HepG2 (cell line): ENCODE data around the gene FRMD3. TPM values are rescaled to one million over a fixed set of nuclear protein-coding genes. Genes with fewer than 3 reads are reported as not detected.

Experiments used
- ATAC-seq: fragments of 200-7000 bp; cut with Tn5 transposase; 3 replicates; pipeline ENCODE4 v1.9.1; 2020; ENCODE audit warnings: mild to moderate bottlenecking, moderate library complexity
- BruUV-seq: library from RNA; stranded (reverse); fragments of 400-500 nt; replicated peaks from 2 replicates; lab custom pipeline; 2021; lab: Mats Ljungman, UMichigan
- CTCF ChIA-PET: fragments of 300-600 bp; formaldehyde crosslinking; extraction: SDS; loops from one replicate; lab custom pipeline; 2021; ENCODE audit warnings: low total read pairs, inconsistent platforms, low intra/inter-chr PET ratio; lab: Yijun Ruan, JAX
- POLR2A ChIA-PET: fragments of 350-600 bp; sonication (Branson Sonifier 250); formaldehyde crosslinking; loops from one replicate; lab custom pipeline; 2020; ENCODE audit warnings: antibody characterized with exemption, inconsistent platforms; lab: Yijun Ruan, JAX
- DNase-seq: peaks from one replicate; pipeline ENCODE4 v3.0.0-alpha.2; 2015; ENCODE audit warnings: low spot score
- FAIRE-seq: peaks from 3 replicates; lab custom pipeline; 2011; peaks lifted over from hg19 to GRCh38; lab: Jason Lieb, UNC
- H2AFZ ChIP-seq: one replicate; pipeline ENCODE4 v1.6.1; 2011; ENCODE audit warnings: low read length, inconsistent platforms
- H3K27ac ChIP-seq: fragments of 300-600 bp; 3 replicates; pipeline ENCODE4 v1.8.0; 2011; ENCODE audit warnings: mixed run types, mild to moderate bottlenecking, mixed read lengths, low read length, inconsistent platforms; ENCODE audit not compliant: insufficient read depth; ENCODE audit errors: extremely low read length
- H3K27me3 ChIP-seq, 2 experiments: fragments of 200-600 bp in 1 of 2; 2 replicates in 1 of 2; 3 replicates in 1 of 2; pipeline versions ENCODE4 v1.6.0 to v1.8.0; 2011; ENCODE audit warnings: low read length in 2 of 2, mild to moderate bottlenecking in 2 of 2, moderate library complexity in 2 of 2, inconsistent platforms in 1 of 2; ENCODE audit not compliant: insufficient read depth in 2 of 2, control insufficient read depth in 1 of 2
- H3K36me3 ChIP-seq, 2 experiments: fragments of 200-600 bp in 1 of 2; replicated peaks in 1 of 2; 2 replicates in 1 of 2; 3 replicates in 1 of 2; pipeline versions ENCODE4 v1.5.1 to v1.8.0; 2011; ENCODE audit warnings: low read length in 2 of 2, inconsistent platforms in 1 of 2; ENCODE audit not compliant: insufficient read depth in 2 of 2, control insufficient read depth in 1 of 2
- H3K4me1 ChIP-seq: 2 replicates; pipeline ENCODE4 v1.5.1; 2012; ENCODE audit warnings: low read length, inconsistent platforms; ENCODE audit not compliant: insufficient read depth
- H3K4me2 ChIP-seq: 2 replicates; pipeline ENCODE4 v1.6.0; 2011; ENCODE audit warnings: low read depth, low read length, inconsistent platforms
- H3K4me3 ChIP-seq, 3 experiments: fragments of 200-600 bp in 1 of 3; sonication (generic), shearing (Covaris generic) in 1 of 3; replicated peaks in 1 of 3; 2 replicates each; pipeline ENCODE4 v1.5.1; 2011 to 2016; ENCODE audit warnings: low read length in 3 of 3, inconsistent platforms in 2 of 3, low read depth in 2 of 3, mild to moderate bottlenecking in 2 of 3, control low read depth in 1 of 3, mixed read lengths in 1 of 3; ENCODE audit not compliant: insufficient read depth in 1 of 3
- H3K79me2 ChIP-seq: one replicate; pipeline ENCODE4 v1.6.1; 2011; ENCODE audit warnings: low read length, inconsistent platforms; ENCODE audit not compliant: insufficient read depth
- H3K9ac ChIP-seq: 2 replicates; pipeline ENCODE4 v1.6.0; 2011; ENCODE audit warnings: mild to moderate bottlenecking, low read depth, low read length, inconsistent platforms; ENCODE audit not compliant: insufficient read depth
- H3K9me3 ChIP-seq: 2 replicates; pipeline ENCODE4 v1.5.1; 2012; ENCODE audit warnings: mild to moderate bottlenecking, low read length
- H4K20me1 ChIP-seq: 2 replicates; pipeline ENCODE4 v1.6.0; 2011; ENCODE audit warnings: inconsistent platforms, mild to moderate bottlenecking, low read length, moderate library complexity; ENCODE audit not compliant: insufficient read depth
- BHLHE40 ChIP-seq: IDR thresholded peaks from 2 replicates; pipeline ENCODE4 v1.6.1; 2011; ENCODE audit warnings: low read length, improper control_type of control experiment
- CBX5 ChIP-seq: sonication (generic); formaldehyde crosslinking; IDR thresholded peaks from 2 replicates; pipeline ENCODE4 v1.4.0; 2020; ENCODE audit warnings: missing genetic modification reagents, borderline replicate concordance
- EED ChIP-seq: sonication (generic); formaldehyde crosslinking; IDR thresholded peaks from 2 replicates; pipeline ENCODE4 v1.5.0; 2020; ENCODE audit warnings: mild to moderate bottlenecking, missing genetic modification reagents
- ELF4 ChIP-seq: sonication (generic); formaldehyde crosslinking; IDR thresholded peaks from 2 replicates; pipeline ENCODE4 v1.5.0; 2020; ENCODE audit warnings: missing genetic modification reagents, mild to moderate bottlenecking, moderate library complexity, borderline replicate concordance
- FOSL1 ChIP-seq: sonication (generic); formaldehyde crosslinking; IDR thresholded peaks from 2 replicates; pipeline ENCODE4 v1.9.0; 2021; ENCODE audit warnings: missing genetic modification reagents, borderline replicate concordance
- HMG20B ChIP-seq: conservative IDR thresholded peaks from 2 replicates; pipeline ENCODE4 v1.6.1; 2016; ENCODE audit warnings: missing genetic modification reagents, missing compliant biosample characterization
- KAT8 ChIP-seq: IDR thresholded peaks from 2 replicates; pipeline ENCODE4 v1.6.1; 2016; ENCODE audit warnings: missing genetic modification reagents, missing compliant biosample characterization
- KDM5A ChIP-seq: fragments of 200-600 bp; sonication (generic); IDR thresholded peaks from 2 replicates; pipeline ENCODE4 v1.7.0; 2018; ENCODE audit warnings: antibody characterized with exemption, mild to moderate bottlenecking, low read length, borderline replicate concordance
- PTBP1 ChIP-seq: fragments of 200-400 bp; formaldehyde crosslinking; IDR thresholded peaks from 2 replicates; pipeline ENCODE4 v1.6.1; 2018; ENCODE audit warnings: low read length, low read depth; ENCODE audit not compliant: poor library complexity, severe bottlenecking
- YEATS4 ChIP-seq: sonication (generic); formaldehyde crosslinking; IDR thresholded peaks from 2 replicates; pipeline ENCODE4 v1.4.0; 2020; ENCODE audit warnings: missing genetic modification reagents, borderline replicate concordance
- ZBTB42 ChIP-seq: sonication (generic); formaldehyde crosslinking; IDR thresholded peaks from 2 replicates; pipeline ENCODE4 v1.5.0; 2020; ENCODE audit warnings: mild to moderate bottlenecking, missing genetic modification reagents
- ZNF225 ChIP-seq: sonication (generic); formaldehyde crosslinking; IDR thresholded peaks from 2 replicates; pipeline ENCODE4 v1.4.0; 2020; ENCODE audit warnings: mild to moderate bottlenecking, missing genetic modification reagents
- ZNF788 ChIP-seq: sonication (generic); formaldehyde crosslinking; IDR thresholded peaks from 2 replicates; pipeline ENCODE4 v1.5.0; 2020; ENCODE audit warnings: mild to moderate bottlenecking, missing genetic modification reagents, borderline replicate concordance
- WGBS: methylation state at CpG from one replicate; pipeline ENCODE4 v1.1.6; 2017; ENCODE audit warnings: low lambda C conversion rate; 5-methylcytosine and 5-hydroxymethylcytosine counted together
- in situ Hi-C: cut with HindIII; loops from 2 replicates; pipeline ENCODE4 v1.10.0; 2017; ENCODE audit warnings: low pct_unique_long_range_greater_than_20kb; ENCODE audit not compliant: extremely low pct_ligation_motif_present
- intact Hi-C: fragments of 100-400 bp; cut with micrococcal nuclease; formaldehyde crosslinking; loops from one replicate; pipeline ENCODE4 v1.10.0; 2022; ENCODE audit not compliant: unreplicated experiment
- polyA plus RNA-seq, 8 experiments: library from polyadenylated mRNA; depleted of rRNA in 3 of 8; stranded (reverse) in 7 of 8; unstranded in 1 of 8; fragments of >200 nt; fragmentation: Illumina TruSeq in 4 of 8; extraction: Trizol in 4 of 8; gene quantifications; 2 replicates each; pipeline versions ENCODE4 v1.2.1 to v1.2.3, GENCODE V29; 2011 to 2016; ENCODE audit warnings: low read depth in 4 of 8, missing spikeins in 1 of 8, mixed read lengths in 1 of 8; ENCODE audit not compliant: insufficient read depth in 1 of 8
- total RNA-seq, 5 experiments: library from RNA; depleted of rRNA; stranded (reverse); fragments of >200 nt; fragmentation: Illumina TruSeq; extraction: Trizol; gene quantifications; 2 replicates each; pipeline ENCODE4 v1.2.3, GENCODE V29; 2016; ENCODE audit warnings: low read depth in 1 of 5
- TF ChIP-seq, protein P1 (sequence below): sonication (generic); formaldehyde crosslinking; IDR thresholded peaks from 2 replicates; pipeline ENCODE4 v1.9.0; 2021; ENCODE audit warnings: missing genetic modification reagents, borderline replicate concordance
- TF ChIP-seq, protein P2 (sequence below): sonication (generic); formaldehyde crosslinking; IDR thresholded peaks from 2 replicates; pipeline ENCODE4 v1.5.0; 2020; ENCODE audit warnings: mild to moderate bottlenecking, missing genetic modification reagents, borderline replicate concordance
- TF ChIP-seq, protein P3 (sequence below): sonication (generic); formaldehyde crosslinking; IDR thresholded peaks from 2 replicates; pipeline ENCODE4 v1.9.0; 2022; ENCODE audit warnings: missing genetic modification reagents, mild to moderate bottlenecking, borderline replicate concordance

The FRMD3 gene
- total and polyA plus RNA-seq, 2 of the 13 experiments (the other 11 are each of a cell fraction or from before 2014, with no cell fraction given): 3.2 to 7.7 TPM

GRCh38 chr9:83489961-83490360 lies 48.2 kb downstream of the FRMD3 start (continued):
- no peak for TF ChIP-seq ZNF788 (CRISPR knock-in tag)
- TF ChIP-seq CBX5: no peak
- no peak for TF ChIP-seq YEATS4
- TF ChIP-seq, all 625 proteins: peak for 0

DNA sequence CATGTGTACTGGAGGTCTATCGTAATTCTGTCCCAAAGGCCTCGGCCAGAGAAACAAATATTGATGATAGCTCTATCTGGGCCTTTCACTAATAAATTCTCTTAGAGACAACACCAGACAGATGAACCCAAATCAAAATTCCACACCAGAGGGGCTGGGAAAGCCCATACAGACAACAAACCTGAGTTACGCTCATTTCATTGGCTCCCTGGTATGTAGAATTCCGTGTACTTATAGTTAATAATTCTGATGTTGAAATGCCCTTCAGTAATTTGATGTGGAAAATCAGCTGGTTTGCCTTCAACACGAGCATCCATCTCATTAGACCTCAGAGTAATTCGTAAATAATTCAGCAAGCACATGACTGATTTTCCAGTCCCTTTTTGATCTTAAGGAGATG lies 53.2 kb downstream of the FRMD3 start:
- Histone ChIP-seq H3K79me2 (peaks cover 10% of the 10 kb centered on the region), H3K9me3 (peaks cover 2% of the 10 kb centered on the region; the same call in 1 of the 2 replicates), H3K4me2 (no peak overlapping the region), H3K27me3 (no peaks in the 10 kb centered on the region), H3K4me3 (no peak overlapping the region), H3K4me1 (no peaks in the 10 kb centered on the region), H2AFZ (no peak overlapping the region), H4K20me1 (no peaks in the 10 kb centered on the region), H3K9ac (no peak overlapping the region), H3K36me3 (no peaks in the 10 kb centered on the region)
- no TSS peak for BruUV-seq
- intact Hi-C loops (no loop called here), in situ Hi-C loops (no loop called here)
- POLR2A ChIA-PET: no interaction called here
- CTCF ChIA-PET: no interaction called here
- no peak for ATAC-seq
- FAIRE-seq: no peak
- no peak for TF ChIP-seq ZBTB42 (CRISPR knock-in tag)
- no peak for TF ChIP-seq ELF4
- no peak for TF ChIP-seq EED (CRISPR knock-in tag)
- no peak for TF ChIP-seq BHLHE40
- no peak for TF ChIP-seq FOSL1
- no peak for TF ChIP-seq ZNF225 (CRISPR knock-in tag)
- TF ChIP-seq KDM5A: no peak
- no peak for TF ChIP-seq PTBP1
- TF ChIP-seq, protein P1, sequence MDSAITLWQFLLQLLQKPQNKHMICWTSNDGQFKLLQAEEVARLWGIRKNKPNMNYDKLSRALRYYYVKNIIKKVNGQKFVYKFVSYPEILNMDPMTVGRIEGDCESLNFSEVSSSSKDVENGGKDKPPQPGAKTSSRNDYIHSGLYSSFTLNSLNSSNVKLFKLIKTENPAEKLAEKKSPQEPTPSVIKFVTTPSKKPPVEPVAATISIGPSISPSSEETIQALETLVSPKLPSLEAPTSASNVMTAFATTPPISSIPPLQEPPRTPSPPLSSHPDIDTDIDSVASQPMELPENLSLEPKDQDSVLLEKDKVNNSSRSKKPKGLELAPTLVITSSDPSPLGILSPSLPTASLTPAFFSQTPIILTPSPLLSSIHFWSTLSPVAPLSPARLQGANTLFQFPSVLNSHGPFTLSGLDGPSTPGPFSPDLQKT (CRISPR knock-in tag): no peak
- TF ChIP-seq, protein P2, sequence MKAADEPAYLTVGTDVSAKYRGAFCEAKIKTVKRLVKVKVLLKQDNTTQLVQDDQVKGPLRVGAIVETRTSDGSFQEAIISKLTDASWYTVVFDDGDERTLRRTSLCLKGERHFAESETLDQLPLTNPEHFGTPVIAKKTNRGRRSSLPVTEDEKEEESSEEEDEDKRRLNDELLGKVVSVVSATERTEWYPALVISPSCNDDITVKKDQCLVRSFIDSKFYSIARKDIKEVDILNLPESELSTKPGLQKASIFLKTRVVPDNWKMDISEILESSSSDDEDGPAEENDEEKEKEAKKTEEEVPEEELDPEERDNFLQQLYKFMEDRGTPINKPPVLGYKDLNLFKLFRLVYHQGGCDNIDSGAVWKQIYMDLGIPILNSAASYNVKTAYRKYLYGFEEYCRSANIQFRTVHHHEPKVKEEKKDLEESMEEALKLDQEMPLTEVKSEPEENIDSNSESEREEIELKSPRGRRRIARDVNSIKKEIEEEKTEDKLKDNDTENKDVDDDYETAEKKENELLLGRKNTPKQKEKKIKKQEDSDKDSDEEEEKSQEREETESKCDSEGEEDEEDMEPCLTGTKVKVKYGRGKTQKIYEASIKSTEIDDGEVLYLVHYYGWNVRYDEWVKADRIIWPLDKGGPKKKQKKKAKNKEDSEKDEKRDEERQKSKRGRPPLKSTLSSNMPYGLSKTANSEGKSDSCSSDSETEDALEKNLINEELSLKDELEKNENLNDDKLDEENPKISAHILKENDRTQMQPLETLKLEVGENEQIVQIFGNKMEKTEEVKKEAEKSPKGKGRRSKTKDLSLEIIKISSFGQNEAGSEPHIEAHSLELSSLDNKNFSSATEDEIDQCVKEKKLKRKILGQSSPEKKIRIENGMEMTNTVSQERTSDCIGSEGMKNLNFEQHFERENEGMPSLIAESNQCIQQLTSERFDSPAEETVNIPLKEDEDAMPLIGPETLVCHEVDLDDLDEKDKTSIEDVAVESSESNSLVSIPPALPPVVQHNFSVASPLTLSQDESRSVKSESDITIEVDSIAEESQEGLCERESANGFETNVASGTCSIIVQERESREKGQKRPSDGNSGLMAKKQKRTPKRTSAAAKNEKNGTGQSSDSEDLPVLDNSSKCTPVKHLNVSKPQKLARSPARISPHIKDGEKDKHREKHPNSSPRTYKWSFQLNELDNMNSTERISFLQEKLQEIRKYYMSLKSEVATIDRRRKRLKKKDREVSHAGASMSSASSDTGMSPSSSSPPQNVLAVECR (CRISPR knock-in tag): no peak
- TF ChIP-seq HMG20B (CRISPR knock-in tag): no peak
- no peak for TF ChIP-seq KAT8 (CRISPR knock-in tag)
- TF ChIP-seq, protein P3, sequence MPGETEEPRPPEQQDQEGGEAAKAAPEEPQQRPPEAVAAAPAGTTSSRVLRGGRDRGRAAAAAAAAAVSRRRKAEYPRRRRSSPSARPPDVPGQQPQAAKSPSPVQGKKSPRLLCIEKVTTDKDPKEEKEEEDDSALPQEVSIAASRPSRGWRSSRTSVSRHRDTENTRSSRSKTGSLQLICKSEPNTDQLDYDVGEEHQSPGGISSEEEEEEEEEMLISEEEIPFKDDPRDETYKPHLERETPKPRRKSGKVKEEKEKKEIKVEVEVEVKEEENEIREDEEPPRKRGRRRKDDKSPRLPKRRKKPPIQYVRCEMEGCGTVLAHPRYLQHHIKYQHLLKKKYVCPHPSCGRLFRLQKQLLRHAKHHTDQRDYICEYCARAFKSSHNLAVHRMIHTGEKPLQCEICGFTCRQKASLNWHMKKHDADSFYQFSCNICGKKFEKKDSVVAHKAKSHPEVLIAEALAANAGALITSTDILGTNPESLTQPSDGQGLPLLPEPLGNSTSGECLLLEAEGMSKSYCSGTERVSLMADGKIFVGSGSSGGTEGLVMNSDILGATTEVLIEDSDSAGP (CRISPR knock-in tag): no peak
- TF ChIP-seq, all 625 proteins: peak for 0
- 92% methylated on average over 6 of the region's 6 CpGs for whole genome bisulfite sequencing
- no peak overlapping the region for H3K27ac ChIP-seq
- no peak for DNase-seq
